ENCODE data around the gene FUT3.
"Not testable (repeated sequence)": the region's sequence is repeated elsewhere in the genome, so short reads cannot be mapped to it uniquely, and the experiment has no call there.

Gene FUT3

GRCh38 chr19:5851302-5851701, at the start of gene FUT3:
FUT3 (minus strand) TSS chr19:5851449.
- no peak for DNase-seq (ENCODE audit: low read depth, low spot score)

GRCh38 chr19:5900976-5901375, 49.7 kb upstream of the FUT3 start:
- DNase-seq (ENCODE audit: low read depth, low spot score): no peak

- no peak for DNase-seq (ENCODE audit: low read depth, low spot score)
These were observed 48.7 kb upstream of the FUT3 start for GRCh38 chr19:5899728-5900526.

GRCh38 chr19:5897189-5897969, 46.1 kb upstream of the FUT3 start:
- DNase-seq (ENCODE audit: low read depth, low spot score): no peak

- DNase-seq (ENCODE audit: low read depth, low spot score): no peak
These were observed 45.3 kb upstream of the FUT3 start for GRCh38 chr19:5896365-5897076.

GRCh38 chr19:5895890-5896289, 44.6 kb upstream of the FUT3 start:
- DNase-seq (ENCODE audit: low read depth, low spot score): no peak

- DNase-seq (ENCODE audit: low read depth, low spot score): no peak
These were observed 44.2 kb upstream of the FUT3 start for GRCh38 chr19:5895409-5895808.

- DNase-seq (ENCODE audit: low read depth, low spot score): no peak
These were observed 43.6 kb upstream of the FUT3 start for GRCh38 chr19:5894704-5895349.

- DNase-seq (ENCODE audit: low read depth, low spot score): no peak
These were observed 42.9 kb upstream of the FUT3 start for GRCh38 chr19:5893907-5894703.

- no peak for DNase-seq (ENCODE audit: low read depth, low spot score)
These were observed 42.2 kb upstream of the FUT3 start for GRCh38 chr19:5893296-5893903.

GRCh38 chr19:5892772-5893275, 41.6 kb upstream of the FUT3 start:
- DNase-seq (ENCODE audit: low read depth, low spot score): no peak

- DNase-seq (ENCODE audit: low read depth, low spot score): no peak
These were observed 40.9 kb upstream of the FUT3 start for GRCh38 chr19:5891938-5892771.

GRCh38 chr19:5891572-5891937, 40.3 kb upstream of the FUT3 start:
- no peak for DNase-seq (ENCODE audit: low read depth, low spot score)

- DNase-seq (ENCODE audit: low read depth, low spot score): no peak
These were observed 38.9 kb upstream of the FUT3 start for GRCh38 chr19:5890099-5890498.

- no peak for DNase-seq (ENCODE audit: low read depth, low spot score)
These were observed 38.2 kb upstream of the FUT3 start for GRCh38 chr19:5889288-5889971.

- not testable (repeated sequence) for DNase-seq (ENCODE audit: low read depth, low spot score)
These were observed 33.0 kb upstream of the FUT3 start for GRCh38 chr19:5884065-5884811.

GRCh38 chr19:5883157-5883873, 32.1 kb upstream of the FUT3 start:
- DNase-seq (ENCODE audit: low read depth, low spot score): not testable (repeated sequence)
